HepG2 (cell line): ENCODE results near the gene TRMT1. TPM values are rescaled to one million over a fixed set of nuclear protein-coding genes. Genes with fewer than 3 reads are reported as not detected.
A peak's percentile ranks its signal among the peaks of the same experiment; 100 is the strongest.

ENCODE experiments used
- AKAP8 ChIP-seq: sonication (generic); formaldehyde crosslinking; IDR thresholded peaks from 2 replicates; pipeline ENCODE4 v1.5.1; 2020; ENCODE audit warnings: mild to moderate bottlenecking, missing genetic modification reagents
- CBX1 ChIP-seq: IDR thresholded peaks from one replicate; pipeline ENCODE4 v1.6.1; 2016; ENCODE audit warnings: antibody characterized with exemption, low read depth
- CBX5 ChIP-seq: sonication (generic); formaldehyde crosslinking; IDR thresholded peaks from 2 replicates; pipeline ENCODE4 v1.4.0; 2020; ENCODE audit warnings: missing genetic modification reagents, borderline replicate concordance
- HNRNPLL ChIP-seq: fragments of 200-400 bp; formaldehyde crosslinking; IDR thresholded peaks from 2 replicates; pipeline ENCODE4 v1.6.1; 2017; ENCODE audit warnings: mild to moderate bottlenecking, low read depth, low read length; ENCODE audit not compliant: poor library complexity, severe bottlenecking
- ISX ChIP-seq: sonication (generic); formaldehyde crosslinking; conservative IDR thresholded peaks from 2 replicates; pipeline ENCODE4 v1.5.0; 2020; ENCODE audit warnings: missing genetic modification reagents
- KAT7 ChIP-seq: IDR thresholded peaks from 2 replicates; pipeline ENCODE4 v1.6.1; 2018; ENCODE audit warnings: borderline replicate concordance, missing compliant biosample characterization
- KLF13 ChIP-seq: sonication (generic); formaldehyde crosslinking; IDR thresholded peaks from 2 replicates; pipeline ENCODE4 v1.4.0; 2020; ENCODE audit warnings: mild to moderate bottlenecking, missing genetic modification reagents
- KLF15 ChIP-seq: sonication (generic); formaldehyde crosslinking; IDR thresholded peaks from 2 replicates; pipeline ENCODE4 v1.8.1; 2023; ENCODE audit warnings: borderline replicate concordance, mild to moderate bottlenecking, inconsistent platforms, missing genetic modification reagents, mixed read lengths
- MIXL1 ChIP-seq: IDR thresholded peaks from 2 replicates; pipeline ENCODE4 v1.6.1; 2016
- NR2F1 ChIP-seq, 2 experiments: fragments of 450-650 bp in 1 of 2; formaldehyde crosslinking in 1 of 2; IDR thresholded peaks; 2 replicates each; pipeline versions ENCODE4 v1.5.0 to v1.6.1; 2016 to 2020; ENCODE audit warnings: mild to moderate bottlenecking in 1 of 2, missing compliant biosample characterization in 1 of 2, missing genetic modification reagents in 1 of 2, moderate library complexity in 1 of 2
- RFXAP ChIP-seq: sonication (generic); formaldehyde crosslinking; IDR thresholded peaks from 2 replicates; pipeline ENCODE4 v1.4.0; 2020; ENCODE audit warnings: missing genetic modification reagents, borderline replicate concordance
- SPEN ChIP-seq: sonication (generic); formaldehyde crosslinking; IDR thresholded peaks from 2 replicates; pipeline ENCODE4 v1.5.1; 2020; ENCODE audit warnings: low read depth, mild to moderate bottlenecking, missing genetic modification reagents
- TAF1 ChIP-seq: sonication (generic); formaldehyde crosslinking; IDR thresholded peaks from 2 replicates; pipeline ENCODE4 v1.4.0; 2020; ENCODE audit warnings: missing genetic modification reagents
- TBP ChIP-seq: sonication (generic); formaldehyde crosslinking; IDR thresholded peaks from 2 replicates; pipeline ENCODE4 v1.5.0; 2020; ENCODE audit warnings: missing genetic modification reagents
- TCF7 ChIP-seq: sonication (generic); IDR thresholded peaks from 2 replicates; pipeline ENCODE4 v1.6.1; 2016; ENCODE audit warnings: antibody characterized with exemption, low read depth
- XRCC5 ChIP-seq: fragments of 200-400 bp; formaldehyde crosslinking; optimal IDR thresholded peaks from 2 replicates; pipeline ENCODE3; 2017; ENCODE audit warnings: mild to moderate bottlenecking, low read length
- ZKSCAN8 ChIP-seq: IDR thresholded peaks from 2 replicates; pipeline ENCODE4 v1.6.1; 2016; ENCODE audit warnings: borderline replicate concordance, missing genetic modification reagents, missing compliant biosample characterization
- ZMYM2 ChIP-seq: sonication (generic); formaldehyde crosslinking; IDR thresholded peaks from 2 replicates; pipeline ENCODE4 v1.8.0; 2022; ENCODE audit warnings: mild to moderate bottlenecking, missing genetic modification reagents
- ZNF253 ChIP-seq: sonication (generic); formaldehyde crosslinking; IDR thresholded peaks from 2 replicates; pipeline ENCODE4 v1.8.0; 2022; ENCODE audit warnings: mild to moderate bottlenecking, missing genetic modification reagents, borderline replicate concordance
- ZNF30 ChIP-seq: sonication (generic); formaldehyde crosslinking; IDR thresholded peaks from 2 replicates; pipeline ENCODE4 v1.5.0; 2020; ENCODE audit warnings: mild to moderate bottlenecking, missing genetic modification reagents
- ZNF383 ChIP-seq: sonication (generic); formaldehyde crosslinking; IDR thresholded peaks from 2 replicates; pipeline ENCODE4 v1.4.0; 2020; ENCODE audit warnings: missing genetic modification reagents, mild to moderate bottlenecking, borderline replicate concordance
- ZNF432 ChIP-seq: sonication (generic); formaldehyde crosslinking; IDR thresholded peaks from 2 replicates; pipeline ENCODE4 v1.5.0; 2020; ENCODE audit warnings: missing genetic modification reagents, mild to moderate bottlenecking, borderline replicate concordance
- ZNF557 ChIP-seq: sonication (generic); formaldehyde crosslinking; IDR thresholded peaks from 2 replicates; pipeline ENCODE4 v1.4.0; 2020; ENCODE audit warnings: missing genetic modification reagents
- ZNF569 ChIP-seq: sonication (generic); formaldehyde crosslinking; IDR thresholded peaks from 2 replicates; pipeline ENCODE4 v1.5.0; 2020; ENCODE audit warnings: mild to moderate bottlenecking, missing genetic modification reagents, moderate library complexity, borderline replicate concordance
- ZNF672 ChIP-seq: sonication (generic); formaldehyde crosslinking; IDR thresholded peaks from 2 replicates; pipeline ENCODE4 v1.8.1; 2022; ENCODE audit warnings: missing genetic modification reagents
- ZNF709 ChIP-seq: sonication (generic); formaldehyde crosslinking; IDR thresholded peaks from 2 replicates; pipeline ENCODE4 v1.5.0; 2020; ENCODE audit warnings: mild to moderate bottlenecking, missing genetic modification reagents
- ZNF737 ChIP-seq: sonication (generic); formaldehyde crosslinking; IDR thresholded peaks from 2 replicates; pipeline ENCODE4 v1.5.0; 2020; ENCODE audit warnings: missing genetic modification reagents, mild to moderate bottlenecking, borderline replicate concordance
- ZNF761 ChIP-seq: sonication (generic); formaldehyde crosslinking; conservative IDR thresholded peaks from 2 replicates; pipeline ENCODE4 v1.4.0; 2020; ENCODE audit warnings: mild to moderate bottlenecking, missing genetic modification reagents
- polyA plus RNA-seq, 8 experiments: library from polyadenylated mRNA; depleted of rRNA in 3 of 8; stranded (reverse) in 7 of 8; unstranded in 1 of 8; fragments of >200 nt; fragmentation: Illumina TruSeq in 4 of 8; extraction: Trizol in 4 of 8; gene quantifications; 2 replicates each; pipeline versions ENCODE4 v1.2.1 to v1.2.3, GENCODE V29; 2011 to 2016; ENCODE audit warnings: low read depth in 4 of 8, missing spikeins in 1 of 8, mixed read lengths in 1 of 8; ENCODE audit not compliant: insufficient read depth in 1 of 8
- total RNA-seq, 5 experiments: library from RNA; depleted of rRNA; stranded (reverse); fragments of >200 nt; fragmentation: Illumina TruSeq; extraction: Trizol; gene quantifications; 2 replicates each; pipeline ENCODE4 v1.2.3, GENCODE V29; 2016; ENCODE audit warnings: low read depth in 1 of 5
- TF ChIP-seq, protein P1 (sequence below): sonication (generic); formaldehyde crosslinking; conservative IDR thresholded peaks from 2 replicates; pipeline ENCODE4 v1.5.0; 2020; ENCODE audit warnings: missing genetic modification reagents
- TF ChIP-seq, protein P2 (sequence below): sonication (generic); formaldehyde crosslinking; IDR thresholded peaks from 2 replicates; pipeline ENCODE4 v1.4.0; 2020; ENCODE audit warnings: low read depth, mild to moderate bottlenecking, missing genetic modification reagents

Gene TRMT1
- total and polyA plus RNA-seq, 2 of the 13 experiments (the other 11 are each of a cell fraction or from before 2014, with no cell fraction given): 35.5 to 44.1 TPM

DNA sequence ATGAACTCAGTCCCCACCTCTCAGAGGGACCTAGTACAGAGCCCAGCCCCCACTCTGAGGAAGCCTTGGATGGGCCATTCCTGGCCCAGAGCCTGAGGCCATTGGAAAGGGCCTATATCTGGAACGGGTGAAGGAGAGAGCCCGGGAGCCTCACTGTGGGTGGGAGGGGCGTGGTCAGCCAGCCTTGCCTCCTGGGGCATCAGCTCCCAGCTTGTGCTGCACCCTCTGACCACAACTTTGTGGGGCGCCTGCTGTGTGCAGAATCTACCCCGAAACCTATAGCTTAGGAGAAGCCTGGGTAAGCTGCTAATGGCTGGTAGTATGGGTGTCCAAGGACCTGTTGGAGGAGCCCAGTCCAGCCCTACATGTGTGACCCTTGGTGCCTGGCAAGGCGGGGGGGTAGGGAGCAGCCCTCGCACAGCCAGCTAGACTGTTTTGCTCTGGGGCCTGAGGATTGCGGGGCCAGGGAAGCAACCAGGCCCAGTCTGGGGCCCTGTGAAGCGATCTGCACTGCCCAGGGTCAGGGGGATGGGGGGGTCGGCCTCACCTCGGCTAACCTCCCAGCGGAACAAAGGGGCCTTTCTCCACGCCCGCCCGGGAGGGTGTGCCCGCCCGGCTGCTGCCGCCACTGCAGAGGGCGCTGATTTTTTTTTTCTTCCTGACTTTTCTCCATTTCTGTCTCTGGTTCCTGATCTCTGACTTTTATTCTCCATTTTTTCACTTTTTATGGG, 56.1 kb downstream of the TRMT1 start (continued):
- TF ChIP-seq XRCC5: peak; percentile 74
- no peak for TF ChIP-seq KLF13
- no peak for TF ChIP-seq ZNF30 (CRISPR knock-in tag)
- TF ChIP-seq RFXAP (CRISPR knock-in tag): no peak; the same call in 1 of the 2 replicates
- no peak for TF ChIP-seq ZNF557 (CRISPR knock-in tag)
- 0 out of 2 replicates have a peak, but pooled peaks have one; percentile 17 for TF ChIP-seq TCF7
- TF ChIP-seq CBX1: peak; percentile 40
- TF ChIP-seq TAF1: 0 out of 2 replicates have a peak, but pooled peaks have one; percentile 14
- TF ChIP-seq, protein P1, sequence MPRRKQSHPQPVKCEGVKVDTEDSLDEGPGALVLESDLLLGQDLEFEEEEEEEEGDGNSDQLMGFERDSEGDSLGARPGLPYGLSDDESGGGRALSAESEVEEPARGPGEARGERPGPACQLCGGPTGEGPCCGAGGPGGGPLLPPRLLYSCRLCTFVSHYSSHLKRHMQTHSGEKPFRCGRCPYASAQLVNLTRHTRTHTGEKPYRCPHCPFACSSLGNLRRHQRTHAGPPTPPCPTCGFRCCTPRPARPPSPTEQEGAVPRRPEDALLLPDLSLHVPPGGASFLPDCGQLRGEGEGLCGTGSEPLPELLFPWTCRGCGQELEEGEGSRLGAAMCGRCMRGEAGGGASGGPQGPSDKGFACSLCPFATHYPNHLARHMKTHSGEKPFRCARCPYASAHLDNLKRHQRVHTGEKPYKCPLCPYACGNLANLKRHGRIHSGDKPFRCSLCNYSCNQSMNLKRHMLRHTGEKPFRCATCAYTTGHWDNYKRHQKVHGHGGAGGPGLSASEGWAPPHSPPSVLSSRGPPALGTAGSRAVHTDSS (CRISPR knock-in tag): no peak
- TF ChIP-seq ZNF761 (CRISPR knock-in tag): 0 out of 2 replicates have a peak, but pooled peaks have one; percentile 23
- no peak for TF ChIP-seq TBP (CRISPR knock-in tag)
- no peak for TF ChIP-seq KAT7 (CRISPR knock-in tag)
- peak in 1 of 2 experiments; percentile 57; a peak in 2 of 4 replicates for TF ChIP-seq NR2F1 (CRISPR knock-in tag; IDR thresholded peaks at IDR 0.05)
- TF ChIP-seq ZNF569: no peak
- TF ChIP-seq ZMYM2 (CRISPR knock-in tag): no peak
- TF ChIP-seq ZNF672 (CRISPR knock-in tag): no peak
- peak; percentile 55 for TF ChIP-seq SPEN
- TF ChIP-seq ZNF432: no peak
- 0 out of 2 replicates have a peak, but pooled peaks have one; percentile 25 for TF ChIP-seq ZKSCAN8 (CRISPR knock-in tag)
- TF ChIP-seq ZNF253 (CRISPR knock-in tag): peak; percentile 43; the same call in 1 of the 2 replicates
- TF ChIP-seq KLF15: no peak
- TF ChIP-seq ZNF383: no peak
- no peak for TF ChIP-seq ZNF737 (CRISPR knock-in tag)
- TF ChIP-seq AKAP8 (CRISPR knock-in tag): 0 out of 2 replicates have a peak, but pooled peaks have one; percentile 46
- TF ChIP-seq HNRNPLL: no peak
- TF ChIP-seq, protein P2, sequence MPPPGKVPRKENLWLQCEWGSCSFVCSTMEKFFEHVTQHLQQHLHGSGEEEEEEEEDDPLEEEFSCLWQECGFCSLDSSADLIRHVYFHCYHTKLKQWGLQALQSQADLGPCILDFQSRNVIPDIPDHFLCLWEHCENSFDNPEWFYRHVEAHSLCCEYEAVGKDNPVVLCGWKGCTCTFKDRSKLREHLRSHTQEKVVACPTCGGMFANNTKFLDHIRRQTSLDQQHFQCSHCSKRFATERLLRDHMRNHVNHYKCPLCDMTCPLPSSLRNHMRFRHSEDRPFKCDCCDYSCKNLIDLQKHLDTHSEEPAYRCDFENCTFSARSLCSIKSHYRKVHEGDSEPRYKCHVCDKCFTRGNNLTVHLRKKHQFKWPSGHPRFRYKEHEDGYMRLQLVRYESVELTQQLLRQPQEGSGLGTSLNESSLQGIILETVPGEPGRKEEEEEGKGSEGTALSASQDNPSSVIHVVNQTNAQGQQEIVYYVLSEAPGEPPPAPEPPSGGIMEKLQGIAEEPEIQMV (CRISPR knock-in tag): no peak; the same call in 1 of the 2 replicates
- TF ChIP-seq MIXL1: no peak
- no peak for TF ChIP-seq ISX (CRISPR knock-in tag)
- no peak for TF ChIP-seq CBX5
- no peak; the same call in 1 of the 2 replicates for TF ChIP-seq ZNF709 (CRISPR knock-in tag)
